ENCODE results near the gene SLC22A17.

DNA sequence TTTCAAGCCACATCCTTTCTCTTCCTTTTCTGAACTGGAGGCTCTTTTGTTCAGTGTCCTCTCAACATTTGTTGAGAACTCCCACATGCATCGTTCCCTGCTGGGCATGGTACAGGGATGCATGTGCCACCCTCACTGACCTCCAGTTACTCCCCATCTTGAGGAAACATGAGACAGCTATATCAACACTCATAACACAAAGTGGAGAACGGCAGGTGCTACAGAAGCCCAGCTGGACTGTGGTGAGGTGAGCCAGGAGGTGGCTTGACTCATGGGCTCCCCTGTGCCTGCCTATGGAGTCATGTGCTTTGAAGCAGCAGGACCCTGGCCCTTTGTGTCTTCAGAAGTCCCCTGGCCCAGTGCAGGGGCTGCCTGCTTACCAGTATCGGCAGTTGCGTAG, 45.7 kb upstream of the SLC22A17 start:
- TF ChIP-seq, protein P1, sequence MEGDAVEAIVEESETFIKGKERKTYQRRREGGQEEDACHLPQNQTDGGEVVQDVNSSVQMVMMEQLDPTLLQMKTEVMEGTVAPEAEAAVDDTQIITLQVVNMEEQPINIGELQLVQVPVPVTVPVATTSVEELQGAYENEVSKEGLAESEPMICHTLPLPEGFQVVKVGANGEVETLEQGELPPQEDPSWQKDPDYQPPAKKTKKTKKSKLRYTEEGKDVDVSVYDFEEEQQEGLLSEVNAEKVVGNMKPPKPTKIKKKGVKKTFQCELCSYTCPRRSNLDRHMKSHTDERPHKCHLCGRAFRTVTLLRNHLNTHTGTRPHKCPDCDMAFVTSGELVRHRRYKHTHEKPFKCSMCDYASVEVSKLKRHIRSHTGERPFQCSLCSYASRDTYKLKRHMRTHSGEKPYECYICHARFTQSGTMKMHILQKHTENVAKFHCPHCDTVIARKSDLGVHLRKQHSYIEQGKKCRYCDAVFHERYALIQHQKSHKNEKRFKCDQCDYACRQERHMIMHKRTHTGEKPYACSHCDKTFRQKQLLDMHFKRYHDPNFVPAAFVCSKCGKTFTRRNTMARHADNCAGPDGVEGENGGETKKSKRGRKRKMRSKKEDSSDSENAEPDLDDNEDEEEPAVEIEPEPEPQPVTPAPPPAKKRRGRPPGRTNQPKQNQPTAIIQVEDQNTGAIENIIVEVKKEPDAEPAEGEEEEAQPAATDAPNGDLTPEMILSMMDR (IDR thresholded peaks at IDR 0.05), result no peak
- no peak for TF ChIP-seq POLR2A (IDR thresholded peaks at IDR 0.05)

Data from heart left ventricle (tissue), 13 donors.